ENCODE measurements around the gene SORCS2.

DNA sequence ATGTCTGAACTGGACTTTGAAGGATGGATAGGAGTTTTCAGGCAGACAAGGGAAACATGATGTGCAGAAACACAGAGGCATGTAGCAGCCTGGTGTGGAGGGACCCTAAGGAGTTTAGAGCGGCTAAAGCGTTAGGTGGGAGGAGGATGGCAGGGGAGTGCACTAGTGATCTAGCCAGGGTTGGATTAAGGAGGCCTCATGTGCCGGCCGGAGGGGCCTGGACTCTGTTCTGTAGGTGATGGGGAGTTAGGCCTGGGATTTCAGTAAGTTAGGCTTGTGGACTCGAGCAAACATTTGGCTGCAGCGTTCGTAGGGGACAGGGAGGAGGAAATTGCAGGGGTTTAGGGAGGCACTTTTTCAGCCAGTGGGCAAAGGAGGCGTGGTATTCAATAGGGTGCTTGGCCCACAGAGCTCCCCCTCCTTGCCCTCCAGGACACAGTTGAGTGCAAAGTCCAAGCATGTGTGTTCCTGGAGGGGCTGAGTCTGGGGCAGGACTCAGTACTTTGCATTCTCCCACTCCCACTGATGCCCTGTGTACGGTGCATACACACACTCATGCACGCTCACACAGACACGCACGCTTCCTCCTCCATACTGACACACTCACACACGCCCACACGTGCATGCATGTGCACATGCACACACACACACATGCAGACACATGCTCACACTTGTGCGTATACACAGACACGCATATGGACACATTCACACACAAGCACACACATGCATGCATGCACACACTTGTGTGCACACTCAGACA is 223.8 kb downstream of the SORCS2 start:
- TF ChIP-seq, protein P1, sequence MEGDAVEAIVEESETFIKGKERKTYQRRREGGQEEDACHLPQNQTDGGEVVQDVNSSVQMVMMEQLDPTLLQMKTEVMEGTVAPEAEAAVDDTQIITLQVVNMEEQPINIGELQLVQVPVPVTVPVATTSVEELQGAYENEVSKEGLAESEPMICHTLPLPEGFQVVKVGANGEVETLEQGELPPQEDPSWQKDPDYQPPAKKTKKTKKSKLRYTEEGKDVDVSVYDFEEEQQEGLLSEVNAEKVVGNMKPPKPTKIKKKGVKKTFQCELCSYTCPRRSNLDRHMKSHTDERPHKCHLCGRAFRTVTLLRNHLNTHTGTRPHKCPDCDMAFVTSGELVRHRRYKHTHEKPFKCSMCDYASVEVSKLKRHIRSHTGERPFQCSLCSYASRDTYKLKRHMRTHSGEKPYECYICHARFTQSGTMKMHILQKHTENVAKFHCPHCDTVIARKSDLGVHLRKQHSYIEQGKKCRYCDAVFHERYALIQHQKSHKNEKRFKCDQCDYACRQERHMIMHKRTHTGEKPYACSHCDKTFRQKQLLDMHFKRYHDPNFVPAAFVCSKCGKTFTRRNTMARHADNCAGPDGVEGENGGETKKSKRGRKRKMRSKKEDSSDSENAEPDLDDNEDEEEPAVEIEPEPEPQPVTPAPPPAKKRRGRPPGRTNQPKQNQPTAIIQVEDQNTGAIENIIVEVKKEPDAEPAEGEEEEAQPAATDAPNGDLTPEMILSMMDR (IDR thresholded peaks at IDR 0.05): no peak
- TF ChIP-seq POLR2A (IDR thresholded peaks at IDR 0.05) (no peak), EP300 (IDR thresholded peaks at IDR 0.05; ENCODE audit: low read depth) (no peak), POLR2AphosphoS5 (IDR thresholded peaks at IDR 0.05) (no peak)
